22Rv1 (cell line): Measurements from ENCODE around the gene RPS25.

ENCODE experiments used
- H3K27ac ChIP-seq: fragments of 450-650 bp; 2 replicates; pipeline ENCODE4 v1.5.1; 2017
- ZFX ChIP-seq: fragments of 450-650 bp; IDR thresholded peaks from 2 replicates; pipeline ENCODE4 v1.6.1; 2017; ENCODE audit warnings: antibody characterized with exemption, borderline replicate concordance
- TF ChIP-seq, protein P1 (sequence below): fragments of 450-650 bp; IDR thresholded peaks from 2 replicates; pipeline ENCODE4 v1.5.1; 2017; ENCODE audit warnings: mild to moderate bottlenecking

The RPS25 gene

GRCh38 chr11:119056421-119056999 is 38.4 kb upstream of the RPS25 start:
- TF ChIP-seq, protein P1, sequence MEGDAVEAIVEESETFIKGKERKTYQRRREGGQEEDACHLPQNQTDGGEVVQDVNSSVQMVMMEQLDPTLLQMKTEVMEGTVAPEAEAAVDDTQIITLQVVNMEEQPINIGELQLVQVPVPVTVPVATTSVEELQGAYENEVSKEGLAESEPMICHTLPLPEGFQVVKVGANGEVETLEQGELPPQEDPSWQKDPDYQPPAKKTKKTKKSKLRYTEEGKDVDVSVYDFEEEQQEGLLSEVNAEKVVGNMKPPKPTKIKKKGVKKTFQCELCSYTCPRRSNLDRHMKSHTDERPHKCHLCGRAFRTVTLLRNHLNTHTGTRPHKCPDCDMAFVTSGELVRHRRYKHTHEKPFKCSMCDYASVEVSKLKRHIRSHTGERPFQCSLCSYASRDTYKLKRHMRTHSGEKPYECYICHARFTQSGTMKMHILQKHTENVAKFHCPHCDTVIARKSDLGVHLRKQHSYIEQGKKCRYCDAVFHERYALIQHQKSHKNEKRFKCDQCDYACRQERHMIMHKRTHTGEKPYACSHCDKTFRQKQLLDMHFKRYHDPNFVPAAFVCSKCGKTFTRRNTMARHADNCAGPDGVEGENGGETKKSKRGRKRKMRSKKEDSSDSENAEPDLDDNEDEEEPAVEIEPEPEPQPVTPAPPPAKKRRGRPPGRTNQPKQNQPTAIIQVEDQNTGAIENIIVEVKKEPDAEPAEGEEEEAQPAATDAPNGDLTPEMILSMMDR, result no peak
- no peak for TF ChIP-seq ZFX
- H3K27ac ChIP-seq, result peak overlapping the region; percentile 80

DNA sequence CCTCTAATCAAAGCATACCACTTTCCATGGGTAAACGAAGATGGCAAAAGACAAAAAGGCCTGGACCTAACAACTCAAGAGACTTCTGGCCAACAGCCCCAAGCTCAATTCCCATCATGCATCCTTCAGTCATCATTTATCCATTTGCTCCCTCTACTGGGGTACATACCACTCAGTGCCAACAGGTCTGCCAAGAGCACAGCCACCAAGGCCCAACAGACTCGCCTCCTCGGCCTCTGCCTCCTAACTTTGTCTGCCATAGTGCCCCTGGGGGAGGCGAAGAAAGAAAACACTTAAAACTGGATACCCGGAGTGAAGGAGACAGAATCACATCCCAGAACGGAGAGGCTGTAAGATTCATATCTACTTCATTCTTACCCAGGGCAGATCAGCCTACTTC is 37.8 kb upstream of the RPS25 start:
- peak overlapping the region; percentile 80 for H3K27ac ChIP-seq
- TF ChIP-seq, protein P1, result no peak
- TF ChIP-seq ZFX, result no peak

- H3K27ac ChIP-seq, result no peak overlapping the region
- TF ChIP-seq, protein P1, result no peak
Observed at GRCh38 chr11:119054418-119054817, 36.3 kb upstream of the RPS25 start.

GRCh38 chr11:119052163-119052814 is 34.1 kb upstream of the RPS25 start:
- H3K27ac ChIP-seq, result no peak overlapping the region
- TF ChIP-seq, protein P1, result no peak
- TF ChIP-seq ZFX, result no peak

GRCh38 chr11:119051440-119052162 is 33.5 kb upstream of the RPS25 start:
- TF ChIP-seq ZFX, result no peak
- TF ChIP-seq, protein P1, result no peak
- H3K27ac ChIP-seq, result no peak overlapping the region

GRCh38 chr11:119049081-119049480 is 30.9 kb upstream of the RPS25 start:
- TF ChIP-seq ZFX, result no peak
- TF ChIP-seq, protein P1, result no peak
- no peak overlapping the region for H3K27ac ChIP-seq

GRCh38 chr11:119048644-119049043 is 30.5 kb upstream of the RPS25 start:
- TF ChIP-seq, protein P1, result no peak
- no peak for TF ChIP-seq ZFX
- no peak overlapping the region for H3K27ac ChIP-seq
